HL-60 (cell line): ENCODE data around the gene RRP1.
A peak's percentile ranks its signal among the peaks of the same experiment; 100 is the strongest.

Experiments
- DNase-seq, 2 experiments: peaks; one replicate each; pipeline ENCODE4 v3.0.0-alpha.2; 2010 to 2020; ENCODE audit warnings: low read depth in 1 of 2, low spot score in 1 of 2
- H3K27ac ChIP-seq: fragments of 250-450 bp; sonication (Bioruptor Pico); replicated peaks from 2 replicates; pipeline ENCODE4 v1.5.1; 2020; ENCODE audit warnings: mild to moderate bottlenecking, moderate library complexity
- H3K27me3 ChIP-seq: fragments of 250-450 bp; sonication (Bioruptor Pico); 2 replicates; pipeline ENCODE4 v1.5.1; 2021; ENCODE audit warnings: mild to moderate bottlenecking, moderate library complexity; ENCODE audit not compliant: insufficient read depth, poor library complexity, severe bottlenecking
- H3K4me3 ChIP-seq: replicated peaks from 2 replicates; pipeline ENCODE4 v1.5.1; 2011; ENCODE audit warnings: mild to moderate bottlenecking, control low read depth, low read length; ENCODE audit not compliant: insufficient read depth
- GABPA ChIP-seq: IDR thresholded peaks from 2 replicates; pipeline ENCODE4 v1.6.1; 2012; ENCODE audit warnings: low read depth
- POLR2AphosphoS5 ChIP-seq: IDR thresholded peaks from 2 replicates; pipeline ENCODE4 v1.6.1; 2012; ENCODE audit warnings: low read depth
- SPI1 ChIP-seq: IDR thresholded peaks from 2 replicates; pipeline ENCODE4 v1.6.1; 2012; ENCODE audit warnings: low read depth, mild to moderate bottlenecking, borderline replicate concordance
- TF ChIP-seq, protein P1 (sequence below): IDR thresholded peaks from one replicate; pipeline ENCODE4 v1.5.1; 2011; ENCODE audit warnings: low read length, control low read depth, inconsistent platforms; ENCODE audit not compliant: insufficient read depth
- TF ChIP-seq, protein P2 (sequence below): IDR thresholded peaks from 2 replicates; pipeline ENCODE4 v1.6.1; 2012; ENCODE audit warnings: low read depth; ENCODE audit not compliant: insufficient replicate concordance

RRP1 gene

DNA sequence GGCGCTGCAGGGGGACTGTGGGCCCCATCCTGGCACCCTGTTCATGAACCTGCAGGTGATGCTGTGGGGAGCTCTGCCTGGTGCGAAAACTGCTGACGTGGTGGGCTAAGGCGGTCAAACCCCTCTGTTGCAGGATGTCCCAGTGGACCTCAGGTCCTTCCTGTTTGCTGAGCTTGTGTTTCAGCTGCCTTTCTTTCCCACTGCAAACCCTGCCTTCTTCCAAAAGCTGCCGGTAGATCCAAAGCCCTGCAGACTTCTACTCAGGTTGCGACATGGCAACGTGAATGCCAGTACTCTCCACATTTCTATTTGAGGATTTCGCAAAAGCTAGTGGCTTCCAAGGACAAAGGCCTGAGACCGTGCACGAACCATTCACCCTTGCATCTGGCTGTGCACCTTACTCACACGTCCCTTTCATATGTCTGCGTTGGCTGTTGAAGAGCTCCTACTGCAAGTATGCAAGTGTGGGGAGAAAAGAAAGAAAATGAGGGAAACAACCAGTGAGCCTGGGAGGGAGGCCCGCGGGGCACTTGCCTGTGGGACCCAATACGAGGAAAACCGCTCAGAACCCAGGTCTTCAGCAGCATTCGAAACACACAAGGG lies 6.2 kb upstream of the RRP1 start:
- Histone ChIP-seq H3K27ac (no peak overlapping the region; the same call in 1 of the 2 replicates), H3K4me3 (no peak overlapping the region), H3K27me3 (no peaks in the 10 kb centered on the region)
- DNase-seq = peak; percentile 76 to 79
- TF ChIP-seq, protein P1, sequence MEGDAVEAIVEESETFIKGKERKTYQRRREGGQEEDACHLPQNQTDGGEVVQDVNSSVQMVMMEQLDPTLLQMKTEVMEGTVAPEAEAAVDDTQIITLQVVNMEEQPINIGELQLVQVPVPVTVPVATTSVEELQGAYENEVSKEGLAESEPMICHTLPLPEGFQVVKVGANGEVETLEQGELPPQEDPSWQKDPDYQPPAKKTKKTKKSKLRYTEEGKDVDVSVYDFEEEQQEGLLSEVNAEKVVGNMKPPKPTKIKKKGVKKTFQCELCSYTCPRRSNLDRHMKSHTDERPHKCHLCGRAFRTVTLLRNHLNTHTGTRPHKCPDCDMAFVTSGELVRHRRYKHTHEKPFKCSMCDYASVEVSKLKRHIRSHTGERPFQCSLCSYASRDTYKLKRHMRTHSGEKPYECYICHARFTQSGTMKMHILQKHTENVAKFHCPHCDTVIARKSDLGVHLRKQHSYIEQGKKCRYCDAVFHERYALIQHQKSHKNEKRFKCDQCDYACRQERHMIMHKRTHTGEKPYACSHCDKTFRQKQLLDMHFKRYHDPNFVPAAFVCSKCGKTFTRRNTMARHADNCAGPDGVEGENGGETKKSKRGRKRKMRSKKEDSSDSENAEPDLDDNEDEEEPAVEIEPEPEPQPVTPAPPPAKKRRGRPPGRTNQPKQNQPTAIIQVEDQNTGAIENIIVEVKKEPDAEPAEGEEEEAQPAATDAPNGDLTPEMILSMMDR = no peak
- TF ChIP-seq GABPA (no peak), SPI1 (no peak), POLR2AphosphoS5 (no peak)
- TF ChIP-seq, protein P2, sequence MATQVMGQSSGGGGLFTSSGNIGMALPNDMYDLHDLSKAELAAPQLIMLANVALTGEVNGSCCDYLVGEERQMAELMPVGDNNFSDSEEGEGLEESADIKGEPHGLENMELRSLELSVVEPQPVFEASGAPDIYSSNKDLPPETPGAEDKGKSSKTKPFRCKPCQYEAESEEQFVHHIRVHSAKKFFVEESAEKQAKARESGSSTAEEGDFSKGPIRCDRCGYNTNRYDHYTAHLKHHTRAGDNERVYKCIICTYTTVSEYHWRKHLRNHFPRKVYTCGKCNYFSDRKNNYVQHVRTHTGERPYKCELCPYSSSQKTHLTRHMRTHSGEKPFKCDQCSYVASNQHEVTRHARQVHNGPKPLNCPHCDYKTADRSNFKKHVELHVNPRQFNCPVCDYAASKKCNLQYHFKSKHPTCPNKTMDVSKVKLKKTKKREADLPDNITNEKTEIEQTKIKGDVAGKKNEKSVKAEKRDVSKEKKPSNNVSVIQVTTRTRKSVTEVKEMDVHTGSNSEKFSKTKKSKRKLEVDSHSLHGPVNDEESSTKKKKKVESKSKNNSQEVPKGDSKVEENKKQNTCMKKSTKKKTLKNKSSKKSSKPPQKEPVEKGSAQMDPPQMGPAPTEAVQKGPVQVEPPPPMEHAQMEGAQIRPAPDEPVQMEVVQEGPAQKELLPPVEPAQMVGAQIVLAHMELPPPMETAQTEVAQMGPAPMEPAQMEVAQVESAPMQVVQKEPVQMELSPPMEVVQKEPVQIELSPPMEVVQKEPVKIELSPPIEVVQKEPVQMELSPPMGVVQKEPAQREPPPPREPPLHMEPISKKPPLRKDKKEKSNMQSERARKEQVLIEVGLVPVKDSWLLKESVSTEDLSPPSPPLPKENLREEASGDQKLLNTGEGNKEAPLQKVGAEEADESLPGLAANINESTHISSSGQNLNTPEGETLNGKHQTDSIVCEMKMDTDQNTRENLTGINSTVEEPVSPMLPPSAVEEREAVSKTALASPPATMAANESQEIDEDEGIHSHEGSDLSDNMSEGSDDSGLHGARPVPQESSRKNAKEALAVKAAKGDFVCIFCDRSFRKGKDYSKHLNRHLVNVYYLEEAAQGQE = no peak

DNA sequence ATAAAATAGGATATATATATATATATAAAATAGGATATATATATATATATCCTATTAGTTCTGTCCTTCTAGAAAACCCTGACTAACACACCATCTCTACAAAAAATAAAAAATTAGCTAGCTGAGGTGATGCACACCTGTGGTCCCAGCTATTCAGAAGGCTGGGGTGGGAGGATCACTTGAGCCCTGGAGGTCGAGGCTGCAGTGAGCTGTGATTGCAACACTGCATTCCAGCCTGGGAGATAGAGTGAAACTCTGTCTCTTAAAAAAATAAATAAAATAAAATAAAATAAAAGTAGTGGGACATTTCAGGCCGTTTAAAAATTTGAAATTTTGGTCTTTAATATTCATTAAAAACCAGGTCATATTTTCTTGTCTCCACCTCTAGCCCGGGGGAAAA lies 4.2 kb upstream of the RRP1 start:
- DNase-seq = no peak
- no peak overlapping the region for H3K4me3 ChIP-seq
- H3K27ac ChIP-seq = no peak overlapping the region
- H3K27me3 ChIP-seq = no peaks in the 10 kb centered on the region
- TF ChIP-seq, protein P2 = no peak
- TF ChIP-seq, protein P1 = no peak
- no peak for TF ChIP-seq GABPA

DNA sequence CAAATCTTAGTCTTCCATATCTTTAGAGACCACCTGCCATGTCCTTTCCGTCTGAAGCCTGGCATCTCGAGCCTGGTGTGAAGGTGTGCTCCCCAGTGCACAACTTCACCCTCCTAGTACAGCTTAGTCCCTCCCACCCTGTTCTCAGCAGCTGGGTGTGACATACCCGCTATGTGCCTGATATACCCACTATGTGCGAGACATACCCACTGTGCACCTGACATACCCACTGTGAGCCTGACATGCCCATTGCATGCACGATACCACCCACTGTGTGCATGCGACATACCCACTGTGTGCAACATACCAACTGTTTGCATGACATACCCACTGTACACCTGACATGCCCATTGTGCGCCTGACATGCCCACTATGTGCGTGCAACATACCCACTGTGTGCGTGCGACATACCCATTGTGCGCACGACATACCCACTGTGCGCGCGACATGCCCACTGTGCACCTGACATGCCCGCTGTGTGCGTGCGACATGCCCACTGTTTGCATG lies 3.0 kb upstream of the RRP1 start:
- TF ChIP-seq SPI1 = no peak
- no peak for TF ChIP-seq POLR2AphosphoS5
- TF ChIP-seq GABPA = no peak
- TF ChIP-seq, protein P2 = no peak
- TF ChIP-seq, protein P1 = no peak
- no peaks in the 10 kb centered on the region for H3K27me3 ChIP-seq
- no peak for DNase-seq
- H3K4me3 ChIP-seq = no peak overlapping the region
- no peak overlapping the region for H3K27ac ChIP-seq
